CD14-positive monocyte (primary cell): ENCODE measurements around the gene ZNF776. TPM values are rescaled to one million over a fixed set of nuclear protein-coding genes. Genes with fewer than 3 reads are reported as not detected.

ENCODE experiments used
- DNase-seq, 3 donors: peaks; one replicate each; pipeline ENCODE4 v3.0.0-alpha.2; 2011 to 2022
- H2AFZ ChIP-seq: 2 replicates; pipeline ENCODE4 v1.6.0; 2012; ENCODE audit warnings: mild to moderate bottlenecking, low read depth, low read length, inconsistent platforms; ENCODE audit not compliant: insufficient read depth, poor library complexity, severe bottlenecking
- H3K27ac ChIP-seq, 2 donors: 1 replicate in 1 of 2; 2 replicates in 1 of 2; pipeline ENCODE4 v1.5.1; 2012 to 2013; ENCODE audit warnings: low read length in 2 of 2, control low read depth in 1 of 2, inconsistent platforms in 1 of 2, low read depth in 1 of 2, mild to moderate bottlenecking in 1 of 2
- H3K27me3 ChIP-seq, 2 donors: one replicate each; pipeline versions ENCODE4 v1.6.0 to v1.6.1; 2011 to 2013; ENCODE audit warnings: low read length in 2 of 2; ENCODE audit not compliant: control insufficient read depth in 2 of 2, insufficient read depth in 2 of 2
- H3K36me3 ChIP-seq, 2 donors: replicated peaks in 1 of 2; 1 replicate in 1 of 2; 2 replicates in 1 of 2; pipeline versions ENCODE4 v1.5.1 to v1.6.1; 2012 to 2013; ENCODE audit warnings: low read length in 2 of 2, control low read depth in 1 of 2, inconsistent platforms in 1 of 2, mild to moderate bottlenecking in 1 of 2; ENCODE audit not compliant: insufficient read depth in 2 of 2, control insufficient read depth in 1 of 2
- H3K4me1 ChIP-seq, 2 donors: 1 replicate in 1 of 2; 2 replicates in 1 of 2; pipeline versions ENCODE4 v1.5.1 to v1.6.1; 2012 to 2013; ENCODE audit warnings: low read length in 2 of 2, control low read depth in 1 of 2, inconsistent platforms in 1 of 2, mild to moderate bottlenecking in 1 of 2, moderate library complexity in 1 of 2; ENCODE audit not compliant: insufficient read depth in 2 of 2, control insufficient read depth in 1 of 2
- H3K4me2 ChIP-seq: replicated peaks from 2 replicates; pipeline ENCODE3; 2012; ENCODE audit warnings: low read length, moderate library complexity, mild to moderate bottlenecking; ENCODE audit not compliant: poor library complexity, severe bottlenecking; ENCODE audit errors: extremely low read depth
- H3K4me3 ChIP-seq, 3 experiments: fragments of 200-600 bp in 1 of 3; sonication (generic) in 1 of 3; replicated peaks in 1 of 3; 1 replicate in 2 of 3; 2 replicates in 1 of 3; pipeline ENCODE4 v1.5.1; 2011 to 2013; ENCODE audit warnings: low read length in 3 of 3, mild to moderate bottlenecking in 3 of 3, control low read depth in 2 of 3, low read depth in 2 of 3, inconsistent platforms in 1 of 3, moderate library complexity in 1 of 3
- H3K79me2 ChIP-seq: 2 replicates; pipeline ENCODE4 v1.6.0; 2012; ENCODE audit warnings: mild to moderate bottlenecking, control low read depth, inconsistent platforms, low read length, moderate library complexity; ENCODE audit not compliant: insufficient read depth
- H3K9ac ChIP-seq: 2 replicates; pipeline ENCODE4 v1.6.0; 2017; ENCODE audit warnings: low read length, mild to moderate bottlenecking; ENCODE audit not compliant: insufficient read depth, poor library complexity, severe bottlenecking
- H3K9me3 ChIP-seq, 2 donors: replicated peaks in 1 of 2; 1 replicate in 1 of 2; 2 replicates in 1 of 2; pipeline versions ENCODE4 v1.5.1 to v1.6.1; 2012 to 2013; ENCODE audit warnings: low read length in 2 of 2, control low read depth in 1 of 2; ENCODE audit not compliant: control insufficient read depth in 1 of 2, insufficient read depth in 1 of 2
- H4K20me1 ChIP-seq: 2 replicates; pipeline ENCODE4 v1.6.0; 2012; ENCODE audit warnings: mild to moderate bottlenecking, low read length, control low read depth, moderate library complexity; ENCODE audit not compliant: insufficient read depth
- H3K27ac Mint-ChIP-seq, 7 donors: one replicate each; pipeline ENCODE4 v1.8.0; 2020; ENCODE audit warnings: mild to moderate bottlenecking in 7 of 7, mixed read lengths in 7 of 7, moderate library complexity in 6 of 7, inconsistent platforms in 2 of 7
- H3K27me3 Mint-ChIP-seq, 3 donors: one replicate each; pipeline ENCODE4 v1.8.0; 2021 to 2022; ENCODE audit warnings: low read depth in 3 of 3, mild to moderate bottlenecking in 3 of 3, mixed read lengths in 3 of 3, moderate library complexity in 3 of 3, inconsistent platforms in 1 of 3
- H3K36me3 Mint-ChIP-seq, 2 donors: one replicate each; pipeline ENCODE4 v1.8.0; 2020; ENCODE audit warnings: mixed read lengths in 2 of 2, inconsistent platforms in 1 of 2, mild to moderate bottlenecking in 1 of 2
- H3K4me1 Mint-ChIP-seq: one replicate; pipeline ENCODE4 v1.8.0; 2020; ENCODE audit warnings: mild to moderate bottlenecking, mixed read lengths
- H3K4me3 Mint-ChIP-seq, 2 donors: one replicate each; pipeline ENCODE4 v1.8.0; 2020; ENCODE audit warnings: mild to moderate bottlenecking in 2 of 2, mixed read lengths in 2 of 2, moderate library complexity in 1 of 2
- H3K9me3 Mint-ChIP-seq, 7 donors: one replicate each; pipeline ENCODE4 v1.8.0; 2020 to 2022; ENCODE audit warnings: mixed read lengths in 7 of 7, mild to moderate bottlenecking in 6 of 7, moderate library complexity in 6 of 7, inconsistent platforms in 2 of 7
- WGBS: methylation state at CpG from one replicate; pipeline ENCODE4 v1.1.5; 2013; ENCODE audit warnings: missing lambda C conversion rate; ENCODE audit not compliant: insufficient coverage; 5-methylcytosine and 5-hydroxymethylcytosine counted together
- intact Hi-C, 2 donors: fragments of 100-400 bp; cut with micrococcal nuclease; formaldehyde crosslinking; loops; one replicate each; pipeline versions ENCODE4 v1.15.0 to v1.15.1; 2023
- polyA plus RNA-seq, 3 donors: library from polyadenylated mRNA; depleted of rRNA in 1 of 3; unstranded in 2 of 3; stranded (reverse) in 1 of 3; fragments of 300-500 nt in 2 of 3; fragments of >200 nt in 1 of 3; fragmentation: Illumina TruSeq in 2 of 3; gene quantifications; 1 replicate in 2 of 3; 2 replicates in 1 of 3; pipeline ENCODE4 v1.2.3, GENCODE V29; 2012 to 2021
- TF ChIP-seq, protein P1 (sequence below): fragments of 200-600 bp; IDR thresholded peaks from one replicate; pipeline ENCODE4 v1.8.0; 2022; ENCODE audit warnings: antibody characterized with exemption, mild to moderate bottlenecking

The ZNF776 gene
- polyA plus RNA-seq, 3 donors, result 1.9 to 4.4 (median 2.9) TPM

DNA sequence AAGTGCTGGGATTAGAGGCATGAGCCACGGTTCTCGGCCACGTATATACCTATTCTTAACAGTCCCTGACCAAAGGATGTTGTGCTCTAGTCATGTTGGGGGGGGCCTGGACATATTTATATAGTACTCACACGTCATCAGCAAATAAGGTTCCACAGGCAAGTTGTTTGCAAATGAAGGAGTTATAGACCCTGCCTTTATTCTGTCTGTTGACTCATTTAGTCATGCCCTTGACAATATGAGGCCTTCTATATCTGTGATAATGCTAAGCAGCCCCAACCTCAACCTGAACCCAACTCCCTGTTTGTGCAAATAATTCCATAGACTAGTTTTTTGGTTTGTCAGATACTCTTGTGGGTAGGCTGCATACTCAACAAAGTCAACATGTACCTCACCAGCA, 31.7 kb downstream of the ZNF776 start:
- Histone ChIP-seq H3K4me3 (peak overlapping the region in 1 of 3 experiments; percentile 35), H3K9me3 (peaks cover 88 to 96% of the 10 kb centered on the region in 2 donors), H3K4me2 (no peak overlapping the region), H2AFZ (no peak overlapping the region), H3K9ac (no peak overlapping the region), H3K27me3 (no peaks in the 10 kb centered on the region), H3K36me3 (peaks cover 53 to 85% of the 10 kb centered on the region in 2 donors), H4K20me1 (no peaks in the 10 kb centered on the region), H3K27ac (no peak overlapping the region), H3K4me1 (no peaks in the 10 kb centered on the region), H3K79me2 (peaks cover 63% of the 10 kb centered on the region)
- H3K27ac Mint-ChIP-seq, result no peak overlapping the region
- H3K4me3 Mint-ChIP-seq, result no peak overlapping the region
- intact Hi-C loops, result no loop called here
- H3K27me3 Mint-ChIP-seq, result peaks cover 0 to 2% (median 0%) of the 10 kb centered on the region in 3 donors
- TF ChIP-seq, protein P1, sequence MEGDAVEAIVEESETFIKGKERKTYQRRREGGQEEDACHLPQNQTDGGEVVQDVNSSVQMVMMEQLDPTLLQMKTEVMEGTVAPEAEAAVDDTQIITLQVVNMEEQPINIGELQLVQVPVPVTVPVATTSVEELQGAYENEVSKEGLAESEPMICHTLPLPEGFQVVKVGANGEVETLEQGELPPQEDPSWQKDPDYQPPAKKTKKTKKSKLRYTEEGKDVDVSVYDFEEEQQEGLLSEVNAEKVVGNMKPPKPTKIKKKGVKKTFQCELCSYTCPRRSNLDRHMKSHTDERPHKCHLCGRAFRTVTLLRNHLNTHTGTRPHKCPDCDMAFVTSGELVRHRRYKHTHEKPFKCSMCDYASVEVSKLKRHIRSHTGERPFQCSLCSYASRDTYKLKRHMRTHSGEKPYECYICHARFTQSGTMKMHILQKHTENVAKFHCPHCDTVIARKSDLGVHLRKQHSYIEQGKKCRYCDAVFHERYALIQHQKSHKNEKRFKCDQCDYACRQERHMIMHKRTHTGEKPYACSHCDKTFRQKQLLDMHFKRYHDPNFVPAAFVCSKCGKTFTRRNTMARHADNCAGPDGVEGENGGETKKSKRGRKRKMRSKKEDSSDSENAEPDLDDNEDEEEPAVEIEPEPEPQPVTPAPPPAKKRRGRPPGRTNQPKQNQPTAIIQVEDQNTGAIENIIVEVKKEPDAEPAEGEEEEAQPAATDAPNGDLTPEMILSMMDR, result no peak
- H3K36me3 Mint-ChIP-seq, result peaks cover 69 to 81% of the 10 kb centered on the region in 2 donors
- peaks cover 4% of the 10 kb centered on the region for H3K4me1 Mint-ChIP-seq
- no peak for DNase-seq
- peaks cover 61 to 96% (median 91%) of the 10 kb centered on the region in 7 donors for H3K9me3 Mint-ChIP-seq
- WGBS, result no CpG with 5 or more reads among the region's 4 CpGs

DNA sequence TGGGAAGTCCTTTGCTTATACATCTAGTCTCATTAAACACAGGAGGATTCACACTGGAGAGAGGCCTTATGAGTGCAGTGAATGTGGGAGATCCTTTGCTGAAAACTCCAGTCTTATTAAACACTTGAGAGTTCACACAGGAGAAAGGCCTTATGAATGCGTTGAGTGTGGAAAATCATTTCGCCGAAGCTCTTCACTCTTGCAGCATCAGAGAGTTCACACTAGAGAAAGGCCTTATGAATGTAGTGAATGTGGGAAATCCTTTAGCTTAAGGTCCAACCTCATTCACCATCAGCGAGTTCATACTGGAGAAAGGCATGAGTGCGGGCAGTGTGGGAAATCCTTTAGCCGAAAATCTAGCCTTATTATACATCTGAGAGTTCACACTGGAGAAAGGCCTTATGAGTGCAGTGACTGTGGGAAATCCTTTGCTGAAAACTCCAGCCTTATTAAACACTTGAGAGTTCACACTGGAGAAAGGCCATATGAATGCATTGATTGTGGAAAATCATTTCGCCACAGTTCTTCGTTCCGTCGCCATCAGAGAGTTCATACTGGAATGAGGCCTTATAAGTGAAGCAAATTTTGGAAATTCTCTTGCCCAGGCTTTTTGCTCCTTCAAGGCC, 32.7 kb downstream of the ZNF776 start:
- peaks cover 87 to 97% of the 10 kb centered on the region in 2 donors for H3K9me3 ChIP-seq
- peaks cover 53 to 84% of the 10 kb centered on the region in 2 donors for H3K36me3 ChIP-seq
- TF ChIP-seq, protein P1, result no peak

More for the DNA sequence above, 32.7 kb downstream of the ZNF776 start:
- Histone ChIP-seq H3K9ac (no peak overlapping the region), H3K27ac (no peak overlapping the region), H2AFZ (no peak overlapping the region), H3K4me1 (no peaks in the 10 kb centered on the region), H3K27me3 (no peaks in the 10 kb centered on the region), H3K79me2 (peaks cover 55% of the 10 kb centered on the region), H3K4me3 (peak overlapping the region in 1 of 3 experiments; percentile 35), H4K20me1 (no peaks in the 10 kb centered on the region), H3K4me2 (no peak overlapping the region)
- no peaks in the 10 kb centered on the region for H3K4me1 Mint-ChIP-seq
- intact Hi-C loops, result no loop called here
- no peak for DNase-seq
- peaks cover 0 to 2% (median 0%) of the 10 kb centered on the region in 3 donors for H3K27me3 Mint-ChIP-seq
- H3K9me3 Mint-ChIP-seq, result peaks cover 56 to 95% (median 89%) of the 10 kb centered on the region in 7 donors
- H3K4me3 Mint-ChIP-seq, result no peak overlapping the region
- WGBS, result 100% methylated on average over 4 of the region's 10 CpGs
- H3K36me3 Mint-ChIP-seq, result peaks cover 63 to 74% of the 10 kb centered on the region in 2 donors
- H3K27ac Mint-ChIP-seq, result no peak overlapping the region
